GM12878 (cell line): ENCODE results near the gene NRG4. TPM values are rescaled to one million over a fixed set of nuclear protein-coding genes. Genes with fewer than 3 reads are reported as not detected.

Source experiments
- ATAC-seq: fragments of 200-7000 bp; cut with Tn5 transposase; 3 replicates; pipeline ENCODE4 v1.9.1; 2020; ENCODE audit warnings: mild to moderate bottlenecking, moderate library complexity
- BruUV-seq: library from RNA; stranded (reverse); fragments of 400-500 nt; replicated peaks from 2 replicates; lab custom pipeline; 2021; lab: Mats Ljungman, UMichigan
- CTCF ChIA-PET: fragments of 300-600 bp; sonication (Branson Sonifier 250); formaldehyde crosslinking; extraction: SDS; loops from one replicate; lab custom pipeline; 2021; ENCODE audit warnings: inconsistent platforms; lab: Yijun Ruan, JAX
- POLR2A ChIA-PET: fragments of 350-600 bp; formaldehyde crosslinking; extraction: SDS; loops from one replicate; lab custom pipeline; 2021; ENCODE audit warnings: inconsistent platforms; lab: Charles Lee
- RAD21 ChIA-PET: fragments of 300-600 bp; sonication (Branson Sonifier 250); formaldehyde crosslinking; loops from one replicate; lab custom pipeline; 2023; ENCODE audit warnings: antibody characterized with exemption; ENCODE audit not compliant: unreplicated experiment; lab: Charles Lee
- SMC1A ChIA-PET: fragments of 300-600 bp; sonication (Branson Sonifier 250); formaldehyde crosslinking; loops from one replicate; lab custom pipeline; 2023; ENCODE audit not compliant: unreplicated experiment, uncharacterized antibody; lab: Charles Lee
- DNase-seq: peaks from one replicate; pipeline ENCODE4 v3.0.0-alpha.2; 2011; ENCODE audit warnings: low read depth, low spot score
- FAIRE-seq: peaks from 3 replicates; lab custom pipeline; 2011; peaks lifted over from hg19 to GRCh38; lab: Jason Lieb, UNC
- H2AFZ ChIP-seq: 2 replicates; pipeline ENCODE4 v1.6.0; 2011; ENCODE audit warnings: low read depth, low read length, control low read depth; ENCODE audit not compliant: control insufficient read depth
- H3K27ac ChIP-seq: 2 replicates; pipeline ENCODE4 v1.5.1; 2011; ENCODE audit warnings: control low read depth; ENCODE audit not compliant: control insufficient read depth, insufficient read depth
- H3K27me3 ChIP-seq, 2 experiments: replicated peaks in 1 of 2; 2 replicates each; pipeline versions ENCODE4 v1.6.0 to v1.6.1; 2011; ENCODE audit warnings: low read length in 1 of 2; ENCODE audit not compliant: control insufficient read depth in 2 of 2, insufficient read depth in 2 of 2
- H3K36me3 ChIP-seq, 2 experiments: 2 replicates each; pipeline ENCODE4 v1.5.1; 2011; ENCODE audit warnings: low read length in 1 of 2; ENCODE audit not compliant: control insufficient read depth in 2 of 2, insufficient read depth in 2 of 2
- H3K4me1 ChIP-seq: 2 replicates; pipeline ENCODE4 v1.6.1; 2011; ENCODE audit warnings: mild to moderate bottlenecking, low read length, moderate library complexity, mixed read lengths; ENCODE audit not compliant: control insufficient read depth, insufficient read depth
- H3K4me2 ChIP-seq: 2 replicates; pipeline ENCODE4 v1.6.0; 2011; ENCODE audit warnings: control low read depth; ENCODE audit not compliant: control insufficient read depth, insufficient read depth
- H3K4me3 ChIP-seq: fragments of 200-600 bp; sonication (generic); 2 replicates; pipeline ENCODE4 v1.5.1; 2016
- H3K79me2 ChIP-seq: 2 replicates; pipeline ENCODE4 v1.6.0; 2011; ENCODE audit warnings: low read length; ENCODE audit not compliant: control insufficient read depth, insufficient read depth
- H3K9ac ChIP-seq: 2 replicates; pipeline ENCODE4 v1.8.0; 2011; ENCODE audit warnings: low read length, control low read depth, mixed read lengths; ENCODE audit not compliant: control insufficient read depth, insufficient read depth
- H3K9me3 ChIP-seq: replicated peaks from 3 replicates; pipeline ENCODE4 v1.5.1; 2011; ENCODE audit warnings: mild to moderate bottlenecking, low read length; ENCODE audit not compliant: control insufficient read depth, insufficient read depth
- H4K20me1 ChIP-seq: 2 replicates; pipeline ENCODE4 v1.6.0; 2011; ENCODE audit not compliant: control insufficient read depth, insufficient read depth
- ASH2L ChIP-seq: fragments of 300-600, 200-600 bp; sonication (generic); IDR thresholded peaks from 2 replicates; pipeline ENCODE4 v1.6.1; 2017; ENCODE audit warnings: low read depth, mild to moderate bottlenecking, borderline replicate concordance
- BCL11A ChIP-seq: IDR thresholded peaks from 2 replicates; pipeline ENCODE4 v1.6.1; 2011; ENCODE audit warnings: low read depth, low read length
- BMI1 ChIP-seq: fragments of 450-650 bp; IDR thresholded peaks from 2 replicates; pipeline ENCODE4 v1.6.1; 2016; ENCODE audit warnings: mild to moderate bottlenecking, moderate library complexity, borderline replicate concordance
- CBX3 ChIP-seq: fragments of 200-600 bp; sonication (generic); IDR thresholded peaks from 2 replicates; pipeline ENCODE4 v1.6.1; 2016; ENCODE audit warnings: low read depth, borderline replicate concordance
- CBX5 ChIP-seq: sonication (generic); IDR thresholded peaks from 2 replicates; pipeline ENCODE4 v1.6.1; 2016; ENCODE audit warnings: low read depth, moderate library complexity, mild to moderate bottlenecking, inconsistent platforms
- DPF2 ChIP-seq: fragments of 450-650 bp; IDR thresholded peaks from 2 replicates; pipeline ENCODE4 v1.6.1; 2017; ENCODE audit warnings: mild to moderate bottlenecking
- FOXM1 ChIP-seq: IDR thresholded peaks from 2 replicates; pipeline ENCODE4 v1.6.1; 2012; ENCODE audit warnings: low read depth, mild to moderate bottlenecking, inconsistent platforms, low read length, moderate library complexity
- GABPA ChIP-seq: IDR thresholded peaks from 2 replicates; pipeline ENCODE4 v1.6.1; 2014; ENCODE audit warnings: antibody characterized with exemption, low read depth, mild to moderate bottlenecking, inconsistent platforms
- HDAC6 ChIP-seq: fragments of 200-600 bp; sonication (generic); IDR thresholded peaks from one replicate; pipeline ENCODE4 v1.8.0; 2017; ENCODE audit warnings: antibody characterized with exemption; ENCODE audit not compliant: unreplicated experiment
- IRF5 ChIP-seq: fragments of 450-650 bp; IDR thresholded peaks from 2 replicates; pipeline ENCODE4 v1.6.1; 2017; ENCODE audit warnings: borderline replicate concordance
- NFXL1 ChIP-seq: fragments of 450-650 bp; IDR thresholded peaks from 2 replicates; pipeline ENCODE4 v1.6.1; 2017; ENCODE audit warnings: antibody characterized with exemption, mild to moderate bottlenecking, borderline replicate concordance
- RELA ChIP-seq: fragments of 450-650 bp; IDR thresholded peaks from 2 replicates; pipeline ENCODE4 v1.8.0; 2014; ENCODE audit warnings: borderline replicate concordance; ENCODE audit not compliant: partially characterized antibody
- SMARCA5 ChIP-seq: fragments of 450-650 bp; IDR thresholded peaks from 2 replicates; pipeline ENCODE4 v1.6.1; 2017; ENCODE audit warnings: mild to moderate bottlenecking
- TBL1XR1 ChIP-seq: IDR thresholded peaks from 2 replicates; pipeline ENCODE4 v1.6.1; 2012; ENCODE audit warnings: low read depth, low read length, improper control_type of control experiment
- ZNF24 ChIP-seq: fragments of 450-650 bp; IDR thresholded peaks from 2 replicates; pipeline ENCODE4 v1.6.1; 2017; ENCODE audit warnings: antibody characterized with exemption, mild to moderate bottlenecking
- WGBS: methylation state at CpG from one replicate; pipeline ENCODE4 v1.1.6; 2016; ENCODE audit warnings: low lambda C conversion rate; ENCODE audit not compliant: insufficient replicate concordance, insufficient coverage; ENCODE audit errors: missing lambda C conversion rate; 5-methylcytosine and 5-hydroxymethylcytosine counted together
- in situ Hi-C: fragments of 300-500 bp; cut with MboI; formaldehyde crosslinking; loops from 9 replicates; pipeline ENCODE4 v1.14.3; 2018; ENCODE audit warnings: mixed read lengths
- intact Hi-C: fragments of 100-400 bp; cut with micrococcal nuclease; formaldehyde crosslinking; loops from one replicate; pipeline ENCODE4 v1.14.2; 2022; ENCODE audit not compliant: unreplicated experiment
- polyA plus RNA-seq, 11 experiments: library from polyadenylated mRNA; depleted of rRNA in 4 of 11; unstranded in 6 of 11; stranded (reverse) in 5 of 11; fragments of >200 nt; fragmentation: Nextera tagmentation in 4 of 11; fragmentation: Illumina TruSeq in 1 of 11; extraction: Ambion mirVana in 4 of 11; extraction: Trizol in 1 of 11; gene quantifications; 1 replicate in 1 of 11; 2 replicates in 10 of 11; pipeline versions ENCODE4 v1.2.1 to v1.2.3, GENCODE V29; 2011 to 2016; ENCODE audit warnings: inconsistent platforms in 2 of 11, missing spikeins in 2 of 11, low read depth in 1 of 11
- total RNA-seq, 4 experiments: library from RNA; depleted of rRNA in 3 of 4; stranded (reverse); fragments of >200 nt in 3 of 4; fragmentation: Illumina TruSeq in 1 of 4; extraction: Trizol in 1 of 4; gene quantifications; 2 replicates each; pipeline versions ENCODE4 v1.2.1 to v1.2.3, GENCODE V29; 2013 to 2021
- TF ChIP-seq, protein P1 (sequence below): IDR thresholded peaks from 2 replicates; pipeline ENCODE4 v1.6.1; 2012; ENCODE audit warnings: low read depth, low read length, improper control_type of control experiment
- TF ChIP-seq, protein P2 (sequence below): IDR thresholded peaks from 2 replicates; pipeline ENCODE4 v1.6.1; 2012; ENCODE audit warnings: mild to moderate bottlenecking, low read depth, low read length
- TF ChIP-seq, protein P3 (sequence below): fragments of 450-650 bp; IDR thresholded peaks from 2 replicates; pipeline ENCODE4 v1.6.1; 2018; ENCODE audit warnings: borderline replicate concordance, mild to moderate bottlenecking; ENCODE audit not compliant: partially characterized antibody

The NRG4 gene
- total and polyA plus RNA-seq, 10 of the 15 experiments (the other 5 are each of a cell fraction or from before 2014, with no cell fraction given), result 0.76 to 8.3 (median 5.5) TPM

DNA sequence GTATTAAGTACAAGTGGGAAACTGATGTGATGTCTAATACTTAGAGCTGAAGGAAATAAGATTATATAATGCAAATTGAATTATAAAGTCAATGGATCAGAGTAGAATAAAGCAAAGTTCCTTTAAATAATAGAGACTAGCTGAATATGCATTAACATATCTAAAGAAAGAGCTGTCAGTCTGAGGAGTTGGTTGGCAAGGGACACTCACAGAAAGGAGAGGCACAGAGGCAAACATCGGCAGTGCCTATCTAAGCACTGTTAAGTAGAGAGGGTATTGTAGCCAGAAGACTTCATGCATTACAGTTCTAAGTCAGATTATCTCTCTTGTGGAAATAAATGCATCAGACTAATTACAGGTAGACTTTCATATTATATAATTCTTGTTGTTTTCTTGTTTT is 16.6 kb downstream of the NRG4 start:
- H3K4me2 ChIP-seq, result no peak overlapping the region
- H3K9me3 ChIP-seq, result 0 out of 3 replicates have a peak, but pooled peaks cover 1% of the 10 kb centered on the region
- no peaks in the 10 kb centered on the region for H3K27me3 ChIP-seq
- DNase-seq (no peak), ATAC-seq (no peak), FAIRE-seq (no peak)
- SMC1A ChIA-PET, result no interaction called here
- H3K36me3 ChIP-seq, result no peaks in the 10 kb centered on the region
- CTCF ChIA-PET, result interaction anchor here (0.8 to 1.8 kb wide), 3 partner anchors 15 to 144 kb away, joined by 3 to 4 read pairs (median 4); no protein-coding TSS in a partner anchor
- TF ChIP-seq CBX3 (no peak), TBL1XR1 (no peak), ASH2L (no peak), BMI1 (no peak), BCL11A (no peak), CBX5 (no peak), RELA (no peak), NFXL1 (no peak), GABPA (no peak), DPF2 (no peak), ZNF24 (no peak), SMARCA5 (no peak), IRF5 (no peak), HDAC6 (no peak), FOXM1 (no peak)
- TF ChIP-seq, protein P1, sequence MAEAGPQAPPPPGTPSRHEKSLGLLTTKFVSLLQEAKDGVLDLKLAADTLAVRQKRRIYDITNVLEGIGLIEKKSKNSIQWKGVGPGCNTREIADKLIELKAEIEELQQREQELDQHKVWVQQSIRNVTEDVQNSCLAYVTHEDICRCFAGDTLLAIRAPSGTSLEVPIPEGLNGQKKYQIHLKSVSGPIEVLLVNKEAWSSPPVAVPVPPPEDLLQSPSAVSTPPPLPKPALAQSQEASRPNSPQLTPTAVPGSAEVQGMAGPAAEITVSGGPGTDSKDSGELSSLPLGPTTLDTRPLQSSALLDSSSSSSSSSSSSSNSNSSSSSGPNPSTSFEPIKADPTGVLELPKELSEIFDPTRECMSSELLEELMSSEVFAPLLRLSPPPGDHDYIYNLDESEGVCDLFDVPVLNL, result no peak
- TF ChIP-seq, protein P2, sequence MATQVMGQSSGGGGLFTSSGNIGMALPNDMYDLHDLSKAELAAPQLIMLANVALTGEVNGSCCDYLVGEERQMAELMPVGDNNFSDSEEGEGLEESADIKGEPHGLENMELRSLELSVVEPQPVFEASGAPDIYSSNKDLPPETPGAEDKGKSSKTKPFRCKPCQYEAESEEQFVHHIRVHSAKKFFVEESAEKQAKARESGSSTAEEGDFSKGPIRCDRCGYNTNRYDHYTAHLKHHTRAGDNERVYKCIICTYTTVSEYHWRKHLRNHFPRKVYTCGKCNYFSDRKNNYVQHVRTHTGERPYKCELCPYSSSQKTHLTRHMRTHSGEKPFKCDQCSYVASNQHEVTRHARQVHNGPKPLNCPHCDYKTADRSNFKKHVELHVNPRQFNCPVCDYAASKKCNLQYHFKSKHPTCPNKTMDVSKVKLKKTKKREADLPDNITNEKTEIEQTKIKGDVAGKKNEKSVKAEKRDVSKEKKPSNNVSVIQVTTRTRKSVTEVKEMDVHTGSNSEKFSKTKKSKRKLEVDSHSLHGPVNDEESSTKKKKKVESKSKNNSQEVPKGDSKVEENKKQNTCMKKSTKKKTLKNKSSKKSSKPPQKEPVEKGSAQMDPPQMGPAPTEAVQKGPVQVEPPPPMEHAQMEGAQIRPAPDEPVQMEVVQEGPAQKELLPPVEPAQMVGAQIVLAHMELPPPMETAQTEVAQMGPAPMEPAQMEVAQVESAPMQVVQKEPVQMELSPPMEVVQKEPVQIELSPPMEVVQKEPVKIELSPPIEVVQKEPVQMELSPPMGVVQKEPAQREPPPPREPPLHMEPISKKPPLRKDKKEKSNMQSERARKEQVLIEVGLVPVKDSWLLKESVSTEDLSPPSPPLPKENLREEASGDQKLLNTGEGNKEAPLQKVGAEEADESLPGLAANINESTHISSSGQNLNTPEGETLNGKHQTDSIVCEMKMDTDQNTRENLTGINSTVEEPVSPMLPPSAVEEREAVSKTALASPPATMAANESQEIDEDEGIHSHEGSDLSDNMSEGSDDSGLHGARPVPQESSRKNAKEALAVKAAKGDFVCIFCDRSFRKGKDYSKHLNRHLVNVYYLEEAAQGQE, result no peak
- TF ChIP-seq, protein P3, sequence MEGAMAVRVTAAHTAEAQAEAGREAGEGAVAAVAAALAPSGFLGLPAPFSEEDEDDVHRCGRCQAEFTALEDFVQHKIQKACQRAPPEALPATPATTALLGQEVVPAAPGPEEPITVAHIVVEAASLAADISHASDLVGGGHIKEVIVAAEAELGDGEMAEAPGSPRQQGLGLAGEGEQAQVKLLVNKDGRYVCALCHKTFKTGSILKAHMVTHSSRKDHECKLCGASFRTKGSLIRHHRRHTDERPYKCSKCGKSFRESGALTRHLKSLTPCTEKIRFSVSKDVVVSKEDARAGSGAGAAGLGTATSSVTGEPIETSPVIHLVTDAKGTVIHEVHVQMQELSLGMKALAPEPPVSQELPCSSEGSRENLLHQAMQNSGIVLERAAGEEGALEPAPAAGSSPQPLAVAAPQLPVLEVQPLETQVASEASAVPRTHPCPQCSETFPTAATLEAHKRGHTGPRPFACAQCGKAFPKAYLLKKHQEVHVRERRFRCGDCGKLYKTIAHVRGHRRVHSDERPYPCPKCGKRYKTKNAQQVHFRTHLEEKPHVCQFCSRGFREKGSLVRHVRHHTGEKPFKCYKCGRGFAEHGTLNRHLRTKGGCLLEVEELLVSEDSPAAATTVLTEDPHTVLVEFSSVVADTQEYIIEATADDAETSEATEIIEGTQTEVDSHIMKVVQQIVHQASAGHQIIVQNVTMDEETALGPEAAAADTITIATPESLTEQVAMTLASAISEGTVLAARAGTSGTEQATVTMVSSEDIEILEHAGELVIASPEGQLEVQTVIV, result no peak
- H3K4me3 ChIP-seq, result no peak overlapping the region
- no peak overlapping the region for H3K27ac ChIP-seq
- WGBS, result 92% methylated on average over 1 of the region's 1 CpG
- no peak overlapping the region for H3K9ac ChIP-seq
- intact Hi-C loops, result no loop called here
- RAD21 ChIA-PET, result no interaction called here
- no peaks in the 10 kb centered on the region for H3K79me2 ChIP-seq
- no TSS peak for BruUV-seq
- H2AFZ ChIP-seq, result no peak overlapping the region
- H3K4me1 ChIP-seq, result no peaks in the 10 kb centered on the region
- POLR2A ChIA-PET, result no interaction called here
- no peaks in the 10 kb centered on the region for H4K20me1 ChIP-seq
- in situ Hi-C loops, result no loop called here
